IPS-15b (cell line): ENCODE results near the gene C9orf57.
"Not testable (repeated sequence)": the region's sequence is repeated elsewhere in the genome, so short reads cannot be mapped to it uniquely, and the experiment has no call there.

ENCODE experiments used
- H3K27me3 ChIP-seq: one replicate; pipeline ENCODE4 v1.6.1; 2013; ENCODE audit warnings: low read length; ENCODE audit not compliant: control insufficient read depth, insufficient read depth
- H3K36me3 ChIP-seq: one replicate; pipeline ENCODE4 v1.6.1; 2013; ENCODE audit warnings: low read length; ENCODE audit not compliant: control insufficient read depth, insufficient read depth
- H3K4me1 ChIP-seq: one replicate; pipeline ENCODE4 v1.6.1; 2013; ENCODE audit warnings: mild to moderate bottlenecking, low read length; ENCODE audit not compliant: control insufficient read depth, insufficient read depth
- H3K4me3 ChIP-seq: one replicate; pipeline ENCODE4 v1.5.1; 2013; ENCODE audit warnings: low read depth, low read length
- H3K9ac ChIP-seq: one replicate; pipeline ENCODE4 v1.6.1; 2013; ENCODE audit warnings: low read depth, mild to moderate bottlenecking, low read length
- H3K9me3 ChIP-seq: one replicate; pipeline ENCODE4 v1.6.1; 2013; ENCODE audit warnings: mild to moderate bottlenecking, low read length; ENCODE audit not compliant: control insufficient read depth, insufficient read depth

The C9orf57 gene

DNA sequence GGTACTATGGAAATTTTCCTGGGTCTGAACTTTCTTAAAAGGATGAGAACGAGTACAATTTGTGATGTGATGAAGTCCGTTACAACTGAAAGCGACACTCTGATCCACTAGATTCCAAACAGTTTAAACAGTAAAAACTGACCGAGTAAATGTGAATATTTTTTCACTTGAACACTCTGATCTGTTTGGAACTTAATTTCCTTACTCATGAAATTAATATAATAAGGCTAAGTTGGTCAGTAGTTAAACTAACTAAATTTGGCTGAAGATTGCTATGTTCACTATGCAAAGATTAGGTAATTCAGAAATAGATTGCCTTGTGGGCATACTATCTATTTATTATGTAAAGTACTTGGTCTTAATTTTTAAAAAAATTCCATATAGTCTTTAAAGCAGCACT lies at the start of gene C9orf57:
TSS of gene C9orf57 (minus strand) at position 101 of the 400 bp plus-strand sequence. CDS start 1,282 bp downstream, outside the sequence.
- Histone ChIP-seq H3K27me3 (no peaks in the 10 kb centered on the region), H3K4me3 (no peak within 1 kb of the TSS), H3K4me1 (no peaks in the 10 kb centered on the region), H3K9ac (no peak within 1 kb of the TSS), H3K9me3 (no peaks in the 10 kb centered on the region), H3K36me3 (no peaks in the 10 kb centered on the region)

- H3K27me3 ChIP-seq, result no peaks in the 10 kb centered on the region
- H3K4me3 ChIP-seq, result no peak overlapping the region
- H3K9ac ChIP-seq, result no peak overlapping the region
- no peaks in the 10 kb centered on the region for H3K36me3 ChIP-seq
- no peaks in the 10 kb centered on the region for H3K9me3 ChIP-seq
- H3K4me1 ChIP-seq, result no peaks in the 10 kb centered on the region
Measured at GRCh38 chr9:72102520-72102919, 42.1 kb upstream of the C9orf57 start.

GRCh38 chr9:72095520-72095919 lies 35.1 kb upstream of the C9orf57 start:
- H3K9me3 ChIP-seq, H3K9ac ChIP-seq, H3K4me1 ChIP-seq: not testable (repeated sequence)

DNA sequence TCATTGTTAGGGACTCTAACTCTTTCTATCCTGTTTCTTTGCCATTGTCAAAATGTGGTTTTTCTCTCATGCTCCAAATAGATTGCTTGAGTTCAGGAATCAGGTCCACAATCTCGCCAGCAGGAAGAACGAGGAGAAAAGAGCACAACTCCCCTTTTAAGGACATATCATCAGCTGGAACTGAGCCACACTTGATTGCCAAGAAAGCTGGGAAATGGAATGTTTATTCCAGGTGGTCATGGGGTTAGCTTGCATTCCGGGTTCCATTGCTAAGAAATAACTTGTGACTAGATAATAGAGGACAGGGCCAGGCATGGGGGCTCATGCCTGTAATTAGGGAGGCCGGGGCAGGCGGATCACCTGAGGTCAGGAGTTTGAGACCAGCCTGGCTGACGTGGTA lies 32.4 kb upstream of the C9orf57 start:
- H3K4me1 ChIP-seq, result no peaks in the 10 kb centered on the region
- no peaks in the 10 kb centered on the region for H3K27me3 ChIP-seq
- no peak overlapping the region for H3K4me3 ChIP-seq
- H3K9me3 ChIP-seq, result no peaks in the 10 kb centered on the region
- no peak overlapping the region for H3K9ac ChIP-seq
- H3K36me3 ChIP-seq, result no peaks in the 10 kb centered on the region

More at GRCh38 chr9:72095520-72095919, 35.1 kb upstream of the C9orf57 start:
- H3K4me3 ChIP-seq, H3K27me3 ChIP-seq, H3K36me3 ChIP-seq: not testable (repeated sequence)

- Histone ChIP-seq H3K36me3 (no peaks in the 10 kb centered on the region), H3K4me1 (no peaks in the 10 kb centered on the region), H3K9ac (no peak overlapping the region), H3K4me3 (no peak overlapping the region), H3K9me3 (no peaks in the 10 kb centered on the region), H3K27me3 (no peaks in the 10 kb centered on the region)
Measured at GRCh38 chr9:72089451-72090130, 29.2 kb upstream of the C9orf57 start.

DNA sequence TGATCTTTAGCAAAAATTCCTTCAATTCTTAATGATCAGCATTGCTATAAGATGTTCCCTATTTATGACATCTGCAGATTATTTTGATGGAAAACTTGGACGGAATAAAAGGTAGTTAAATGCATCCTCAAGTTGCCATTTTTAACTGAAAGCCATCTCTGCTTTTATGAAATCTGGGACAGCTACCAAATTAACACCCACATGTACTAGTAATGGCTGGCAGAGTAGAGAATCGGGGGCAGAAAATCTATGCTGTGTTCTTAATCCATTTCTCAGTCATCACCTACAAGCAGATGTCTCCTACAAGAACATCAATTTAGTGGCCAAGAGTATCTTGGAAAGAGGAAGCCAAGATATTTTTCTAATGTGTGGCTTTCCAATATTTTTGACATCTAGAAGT lies 22.1 kb upstream of the C9orf57 start:
- Histone ChIP-seq H3K9me3 (no peaks in the 10 kb centered on the region), H3K9ac (no peak overlapping the region), H3K27me3 (no peaks in the 10 kb centered on the region), H3K4me3 (no peak overlapping the region), H3K36me3 (no peaks in the 10 kb centered on the region), H3K4me1 (no peaks in the 10 kb centered on the region)

- H3K9ac ChIP-seq, H3K4me3 ChIP-seq, H3K4me1 ChIP-seq, H3K9me3 ChIP-seq, H3K36me3 ChIP-seq, H3K27me3 ChIP-seq: not testable (repeated sequence)
Measured at GRCh38 chr9:72074666-72075065, 14.3 kb upstream of the C9orf57 start.

- H3K4me3 ChIP-seq, result no peak overlapping the region
- H3K4me1 ChIP-seq, result no peaks in the 10 kb centered on the region
- no peak overlapping the region for H3K9ac ChIP-seq
- H3K9me3 ChIP-seq, result no peaks in the 10 kb centered on the region
- H3K36me3 ChIP-seq, result no peaks in the 10 kb centered on the region
- no peaks in the 10 kb centered on the region for H3K27me3 ChIP-seq
Measured at GRCh38 chr9:72065076-72065475, 4.7 kb upstream of the C9orf57 start.

- Histone ChIP-seq H3K9me3 (no peaks in the 10 kb centered on the region), H3K36me3 (no peaks in the 10 kb centered on the region), H3K27me3 (no peaks in the 10 kb centered on the region), H3K4me1 (no peaks in the 10 kb centered on the region), H3K4me3 (no peak overlapping the region), H3K9ac (no peak overlapping the region)
Measured at GRCh38 chr9:72052122-72052521, 8.3 kb downstream of the C9orf57 start.

GRCh38 chr9:72048850-72049249 lies 11.6 kb downstream of the C9orf57 start:
- H3K27me3 ChIP-seq, result no peaks in the 10 kb centered on the region
- H3K9me3 ChIP-seq, result no peaks in the 10 kb centered on the region
- H3K4me1 ChIP-seq, result no peaks in the 10 kb centered on the region
- no peaks in the 10 kb centered on the region for H3K36me3 ChIP-seq
- H3K9ac ChIP-seq, result no peak overlapping the region
- no peak overlapping the region for H3K4me3 ChIP-seq

GRCh38 chr9:72046630-72047456 lies 13.6 kb downstream of the C9orf57 start:
- Histone ChIP-seq H3K36me3 (no peaks in the 10 kb centered on the region), H3K9ac (no peak overlapping the region), H3K4me3 (no peak overlapping the region), H3K9me3 (no peaks in the 10 kb centered on the region), H3K27me3 (no peaks in the 10 kb centered on the region), H3K4me1 (no peaks in the 10 kb centered on the region)

- Histone ChIP-seq H3K4me1 (no peaks in the 10 kb centered on the region), H3K27me3 (no peaks in the 10 kb centered on the region), H3K36me3 (no peaks in the 10 kb centered on the region), H3K4me3 (no peak overlapping the region), H3K9ac (no peak overlapping the region), H3K9me3 (no peaks in the 10 kb centered on the region)
Measured at GRCh38 chr9:72044095-72044494, 16.3 kb downstream of the C9orf57 start.
